HG03175 (cell line): ENCODE data around the gene VPS11.

Experiments used
- ATAC-seq: cut with Tn5 transposase; IDR thresholded peaks from one replicate; pipeline ENCODE4 v1.9.1; 2021; ENCODE audit warnings: mild to moderate bottlenecking, moderate library complexity; ENCODE audit not compliant: unreplicated experiment

The VPS11 gene

GRCh38 chr11:119118946-119119345 lies 51.3 kb downstream of the VPS11 start:
- ATAC-seq, result no peak

- ATAC-seq, result no peak
Observed at GRCh38 chr11:119120639-119121007, 53.0 kb downstream of the VPS11 start.

GRCh38 chr11:119121008-119121810 lies 53.6 kb downstream of the VPS11 start, which contains the start of gene HINFP:
TSS of gene HINFP (plus strand) at chr11:119121580. CDS start at chr11:119126945, 5,365 bp downstream.
- ATAC-seq, result peak; percentile 97

GRCh38 chr11:119121811-119122124 lies 54.1 kb downstream of the VPS11 start:
- no peak for ATAC-seq

- no peak for ATAC-seq
Observed at GRCh38 chr11:119125821-119126220, 58.2 kb downstream of the VPS11 start.

- ATAC-seq, result no peak
Observed at GRCh38 chr11:119126675-119127268, 59.2 kb downstream of the VPS11 start.

GRCh38 chr11:119130662-119131061 lies 63.0 kb downstream of the VPS11 start:
- ATAC-seq, result no peak
